Measurements from ENCODE around the gene DICER1.

DICER1 gene

GRCh38 chr14:95070748-95071435, 86.4 kb downstream of the DICER1 start:
- peaks cover 15% of the 10 kb centered on the region for H3K4me1 Mint-ChIP-seq
- peaks cover 14% of the 10 kb centered on the region for H3K27me3 Mint-ChIP-seq (ENCODE audit: low read depth)
- H3K36me3 Mint-ChIP-seq (ENCODE audit: low read depth), result no peaks in the 10 kb centered on the region
- peak overlapping the region in 2 of 3 experiments; percentile 5 to 32 for H3K27ac Mint-ChIP-seq
- TF ChIP-seq, protein P1, sequence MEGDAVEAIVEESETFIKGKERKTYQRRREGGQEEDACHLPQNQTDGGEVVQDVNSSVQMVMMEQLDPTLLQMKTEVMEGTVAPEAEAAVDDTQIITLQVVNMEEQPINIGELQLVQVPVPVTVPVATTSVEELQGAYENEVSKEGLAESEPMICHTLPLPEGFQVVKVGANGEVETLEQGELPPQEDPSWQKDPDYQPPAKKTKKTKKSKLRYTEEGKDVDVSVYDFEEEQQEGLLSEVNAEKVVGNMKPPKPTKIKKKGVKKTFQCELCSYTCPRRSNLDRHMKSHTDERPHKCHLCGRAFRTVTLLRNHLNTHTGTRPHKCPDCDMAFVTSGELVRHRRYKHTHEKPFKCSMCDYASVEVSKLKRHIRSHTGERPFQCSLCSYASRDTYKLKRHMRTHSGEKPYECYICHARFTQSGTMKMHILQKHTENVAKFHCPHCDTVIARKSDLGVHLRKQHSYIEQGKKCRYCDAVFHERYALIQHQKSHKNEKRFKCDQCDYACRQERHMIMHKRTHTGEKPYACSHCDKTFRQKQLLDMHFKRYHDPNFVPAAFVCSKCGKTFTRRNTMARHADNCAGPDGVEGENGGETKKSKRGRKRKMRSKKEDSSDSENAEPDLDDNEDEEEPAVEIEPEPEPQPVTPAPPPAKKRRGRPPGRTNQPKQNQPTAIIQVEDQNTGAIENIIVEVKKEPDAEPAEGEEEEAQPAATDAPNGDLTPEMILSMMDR (IDR thresholded peaks at IDR 0.05; ENCODE audit: unreplicated experiment in 3 of 3), result no peak
- H3K9me3 Mint-ChIP-seq, result no peaks in the 10 kb centered on the region
- H3K4me3 Mint-ChIP-seq, result no peak overlapping the region

DNA sequence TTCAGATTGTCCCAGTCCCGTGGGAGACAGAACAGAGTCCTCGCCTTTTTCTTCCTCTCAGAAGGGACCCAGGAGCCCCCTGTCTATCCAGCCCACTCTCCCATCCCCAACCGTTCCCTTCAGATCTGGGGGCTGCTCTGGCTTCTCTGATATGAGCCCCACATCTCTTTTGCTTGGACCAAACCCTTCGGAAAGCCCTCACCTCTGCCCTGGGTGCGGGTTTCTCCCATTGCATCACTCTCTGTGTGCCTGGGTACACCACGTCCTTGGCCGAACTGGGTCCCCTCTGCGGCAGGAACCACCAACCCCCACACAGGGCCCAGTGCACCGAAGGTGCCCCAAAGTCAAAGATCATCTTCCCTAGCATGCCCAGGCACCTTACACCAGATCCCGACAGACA, 87.8 kb downstream of the DICER1 start:
- H3K27ac Mint-ChIP-seq, result no peak overlapping the region
- H3K9me3 Mint-ChIP-seq, result no peaks in the 10 kb centered on the region
- H3K4me3 Mint-ChIP-seq, result no peak overlapping the region
- H3K4me1 Mint-ChIP-seq, result peaks cover 15% of the 10 kb centered on the region
- TF ChIP-seq, protein P1 (IDR thresholded peaks at IDR 0.05; ENCODE audit: unreplicated experiment in 3 of 3), result no peak
- H3K27me3 Mint-ChIP-seq (ENCODE audit: low read depth), result peaks cover 14% of the 10 kb centered on the region
- H3K36me3 Mint-ChIP-seq (ENCODE audit: low read depth), result no peaks in the 10 kb centered on the region

- Mint-ChIP-seq H3K4me1 (peaks cover 15% of the 10 kb centered on the region), H3K4me3 (no peak overlapping the region), H3K9me3 (no peaks in the 10 kb centered on the region), H3K36me3 (ENCODE audit: low read depth) (no peaks in the 10 kb centered on the region), H3K27ac (peak overlapping the region in 1 of 3 experiments; percentile 22), H3K27me3 (ENCODE audit: low read depth) (peaks cover 17% of the 10 kb centered on the region)
- TF ChIP-seq, protein P1 (IDR thresholded peaks at IDR 0.05; ENCODE audit: unreplicated experiment in 3 of 3), result no peak
Observed at GRCh38 chr14:95069018-95069417, 88.3 kb downstream of the DICER1 start.

DNA sequence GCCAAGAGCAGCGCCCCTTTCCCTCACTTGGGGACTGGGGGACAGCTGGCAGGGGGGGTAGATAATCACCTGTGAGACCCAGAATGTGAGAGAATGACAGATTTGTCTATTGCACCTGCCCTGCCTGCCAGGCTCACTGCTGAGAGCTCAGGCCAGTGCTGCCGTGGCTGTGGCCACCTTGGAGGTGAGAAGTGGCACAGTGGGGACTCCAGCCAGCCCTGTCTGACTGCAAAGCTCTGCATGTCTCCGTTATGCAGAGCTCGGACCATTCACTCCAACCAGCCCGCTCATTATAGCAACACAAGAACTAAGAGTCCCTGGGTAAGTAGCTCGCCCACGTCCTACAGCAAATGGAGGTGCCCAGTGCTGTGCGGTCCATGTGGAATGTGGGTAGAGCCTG, 88.8 kb downstream of the DICER1 start:
- peaks cover 14% of the 10 kb centered on the region for H3K27me3 Mint-ChIP-seq (ENCODE audit: low read depth)
- H3K36me3 Mint-ChIP-seq (ENCODE audit: low read depth), result no peaks in the 10 kb centered on the region
- H3K9me3 Mint-ChIP-seq, result no peaks in the 10 kb centered on the region
- peak overlapping the region in 1 of 3 experiments; percentile 22 for H3K27ac Mint-ChIP-seq
- H3K4me3 Mint-ChIP-seq, result no peak overlapping the region
- peaks cover 15% of the 10 kb centered on the region for H3K4me1 Mint-ChIP-seq
- TF ChIP-seq, protein P1 (IDR thresholded peaks at IDR 0.05; ENCODE audit: unreplicated experiment in 3 of 3), result no peak

DNA sequence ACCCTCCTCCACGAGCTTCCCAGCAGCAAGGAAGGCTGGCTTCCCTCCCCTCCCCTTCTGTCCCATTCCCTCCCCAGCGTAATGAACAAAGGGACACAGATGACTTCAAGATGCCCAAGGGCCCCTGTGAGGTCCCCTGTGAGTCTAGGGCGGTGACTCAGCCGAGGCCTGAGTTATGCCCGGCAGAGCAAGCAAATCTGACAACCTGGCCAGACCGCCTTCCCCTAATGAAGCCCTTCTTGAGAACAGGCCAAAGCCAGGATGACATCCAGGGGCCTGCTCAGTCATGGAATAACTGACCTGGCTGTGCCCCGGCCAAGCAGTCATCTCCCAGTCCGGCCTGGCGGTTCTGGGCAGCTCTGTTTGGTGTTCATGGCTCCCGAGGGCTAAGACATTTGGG, 89.2 kb downstream of the DICER1 start:
- Mint-ChIP-seq H3K36me3 (ENCODE audit: low read depth) (no peaks in the 10 kb centered on the region), H3K9me3 (no peaks in the 10 kb centered on the region), H3K27me3 (ENCODE audit: low read depth) (peaks cover 10% of the 10 kb centered on the region), H3K4me3 (no peak overlapping the region), H3K4me1 (peaks cover 15% of the 10 kb centered on the region), H3K27ac (no peak overlapping the region)
- TF ChIP-seq, protein P1 (IDR thresholded peaks at IDR 0.05; ENCODE audit: unreplicated experiment in 3 of 3), result no peak

- H3K27me3 Mint-ChIP-seq (ENCODE audit: low read depth), result peaks cover 10% of the 10 kb centered on the region
- H3K4me3 Mint-ChIP-seq, result no peak overlapping the region
- no peaks in the 10 kb centered on the region for H3K36me3 Mint-ChIP-seq (ENCODE audit: low read depth)
- no peaks in the 10 kb centered on the region for H3K9me3 Mint-ChIP-seq
- H3K27ac Mint-ChIP-seq, result no peak overlapping the region
- TF ChIP-seq, protein P1 (IDR thresholded peaks at IDR 0.05; ENCODE audit: unreplicated experiment in 3 of 3), result no peak
- H3K4me1 Mint-ChIP-seq, result peaks cover 14% of the 10 kb centered on the region
Observed at GRCh38 chr14:95067526-95067925, 89.8 kb downstream of the DICER1 start.

Measured in nephron (organoid).